Panc1 (cell line): ENCODE data around the gene CCL13.

Source experiments
- CTCF ChIP-seq: fragments of 450-650 bp; IDR thresholded peaks from 2 replicates; pipeline ENCODE4 v1.5.1; 2017; ENCODE audit warnings: mild to moderate bottlenecking
- REST ChIP-seq, 2 experiments: IDR thresholded peaks; 2 replicates each; pipeline ENCODE4 v1.6.1; 2011 to 2012; ENCODE audit warnings: low read depth in 2 of 2, control low read depth in 1 of 2, low read length in 1 of 2, mild to moderate bottlenecking in 1 of 2, moderate library complexity in 1 of 2; ENCODE audit not compliant: insufficient read depth in 1 of 2

GRCh38 chr17:34319039-34319483 is 37.2 kb upstream of the CCL13 start, which contains the start of gene CCL8:
- TF ChIP-seq CTCF (no peak), REST (IDR thresholded peaks at IDR 0.05; ENCODE audit: insufficient read depth in 1 of 2, low read depth in 2 of 2, low read length in 1 of 2) (no peak)
